IMR-90 (cell line): ENCODE results near the gene RHBDF1. TPM values are rescaled to one million over a fixed set of nuclear protein-coding genes. Genes with fewer than 3 reads are reported as not detected.

ENCODE experiments used
- ATAC-seq: fragments of 200-7000 bp; cut with Tn5 transposase; 2 replicates; pipeline ENCODE4 v1.9.1; 2020; ENCODE audit warnings: low read depth, mild to moderate bottlenecking, moderate library complexity
- BruUV-seq: library from RNA; stranded (reverse); fragments of 400-500 nt; replicated peaks from 2 replicates; lab custom pipeline; 2021; lab: Mats Ljungman, UMichigan
- CTCF ChIA-PET: fragments of 300-600 bp; formaldehyde crosslinking; extraction: SDS; loops from one replicate; lab custom pipeline; 2021; ENCODE audit warnings: antibody characterized with exemption; lab: Yijun Ruan, JAX
- POLR2A ChIA-PET: fragments of 300-600 bp; sonication (Branson Sonifier 250); formaldehyde crosslinking; loops from one replicate; lab custom pipeline; 2022; ENCODE audit warnings: antibody characterized with exemption; ENCODE audit not compliant: unreplicated experiment; lab: Charles Lee
- DNase-seq: peaks from one replicate; pipeline ENCODE4 v3.0.0; 2013
- H2AFZ ChIP-seq: replicated peaks from 2 replicates; pipeline ENCODE3; 2013; ENCODE audit warnings: low read length, mild to moderate bottlenecking; ENCODE audit not compliant: poor library complexity
- H2AK5ac ChIP-seq: 2 replicates; pipeline ENCODE4 v1.6.1; 2013; ENCODE audit warnings: low read depth, low read length, inconsistent platforms
- H2AK9ac ChIP-seq: replicated peaks from 2 replicates; pipeline ENCODE3; 2013; ENCODE audit warnings: mild to moderate bottlenecking, low read depth, low read length, moderate library complexity; ENCODE audit not compliant: poor library complexity
- H2BK120ac ChIP-seq: 2 replicates; pipeline ENCODE4 v1.6.1; 2013; ENCODE audit warnings: low read depth, low read length, inconsistent platforms
- H2BK15ac ChIP-seq: 3 replicates; pipeline ENCODE4 v1.6.1; 2013; ENCODE audit warnings: low read depth, low read length, inconsistent platforms
- H2BK20ac ChIP-seq: 2 replicates; pipeline ENCODE4 v1.6.1; 2013; ENCODE audit warnings: low read depth, mild to moderate bottlenecking, inconsistent platforms, low read length, moderate library complexity
- H2BK5ac ChIP-seq: 2 replicates; pipeline ENCODE4 v1.6.1; 2013; ENCODE audit warnings: mild to moderate bottlenecking, low read depth, low read length, inconsistent platforms; ENCODE audit not compliant: poor library complexity, severe bottlenecking
- H3K14ac ChIP-seq: replicated peaks from 2 replicates; pipeline ENCODE4 v1.6.1; 2013; ENCODE audit warnings: low read depth, low read length, inconsistent platforms
- H3K18ac ChIP-seq: 2 replicates; pipeline ENCODE4 v1.6.1; 2013; ENCODE audit warnings: low read depth, low read length, control low read depth
- H3K23ac ChIP-seq: 2 replicates; pipeline ENCODE4 v1.6.1; 2013; ENCODE audit warnings: low read depth, low read length, inconsistent platforms
- H3K27ac ChIP-seq: 2 replicates; pipeline ENCODE4 v1.5.1; 2013; ENCODE audit warnings: mild to moderate bottlenecking, control low read depth, low read length; ENCODE audit not compliant: insufficient read depth
- H3K27me3 ChIP-seq: 2 replicates; pipeline ENCODE4 v1.6.1; 2013; ENCODE audit warnings: low read length; ENCODE audit not compliant: control insufficient read depth, insufficient read depth
- H3K36me3 ChIP-seq: 2 replicates; pipeline ENCODE4 v1.6.1; 2013; ENCODE audit warnings: low read length, mixed read lengths; ENCODE audit not compliant: control insufficient read depth, insufficient read depth
- H3K4ac ChIP-seq: 2 replicates; pipeline ENCODE4 v1.6.1; 2013; ENCODE audit warnings: low read depth, low read length, inconsistent platforms
- H3K4me1 ChIP-seq: 2 replicates; pipeline ENCODE4 v1.6.1; 2013; ENCODE audit warnings: low read length, mixed read lengths; ENCODE audit not compliant: control insufficient read depth, insufficient read depth
- H3K4me2 ChIP-seq: 2 replicates; pipeline ENCODE4 v1.6.1; 2013; ENCODE audit warnings: low read depth, mild to moderate bottlenecking, control low read depth, low read length, moderate library complexity
- H3K4me3 ChIP-seq: 2 replicates; pipeline ENCODE4 v1.5.1; 2013; ENCODE audit warnings: low read depth, mild to moderate bottlenecking, control low read depth, low read length, moderate library complexity; ENCODE audit not compliant: insufficient read depth
- H3K56ac ChIP-seq: 2 replicates; pipeline ENCODE4 v1.6.1; 2013; ENCODE audit warnings: low read length, inconsistent platforms; ENCODE audit not compliant: insufficient read depth; ENCODE audit errors: extremely low read depth
- H3K79me1 ChIP-seq, 2 experiments: 2 replicates each; pipeline ENCODE4 v1.6.1; 2013; ENCODE audit warnings: low read length in 2 of 2, inconsistent platforms in 1 of 2, low read depth in 1 of 2
- H3K9ac ChIP-seq: 2 replicates; pipeline ENCODE4 v1.6.1; 2013; ENCODE audit warnings: low read depth, low read length, control low read depth
- H3K9me1 ChIP-seq: 2 replicates; pipeline ENCODE4 v1.6.1; 2013; ENCODE audit warnings: low read length, inconsistent platforms; ENCODE audit not compliant: insufficient read depth
- H3K9me3 ChIP-seq: 2 replicates; pipeline ENCODE4 v1.6.1; 2013; ENCODE audit warnings: low read length; ENCODE audit not compliant: control insufficient read depth, insufficient read depth
- H4K20me1 ChIP-seq: 2 replicates; pipeline ENCODE4 v1.6.1; 2013; ENCODE audit warnings: low read length, inconsistent platforms; ENCODE audit not compliant: insufficient read depth
- H4K5ac ChIP-seq: 2 replicates; pipeline ENCODE4 v1.6.1; 2013; ENCODE audit warnings: mild to moderate bottlenecking, low read depth, low read length, control low read depth
- H4K8ac ChIP-seq, 2 experiments: 2 replicates each; pipeline ENCODE4 v1.6.1; 2013; ENCODE audit warnings: low read depth in 2 of 2, low read length in 2 of 2, control low read depth in 1 of 2, inconsistent platforms in 1 of 2
- H4K91ac ChIP-seq: 2 replicates; pipeline ENCODE4 v1.6.1; 2013; ENCODE audit warnings: low read depth, low read length, inconsistent platforms; ENCODE audit not compliant: insufficient read depth
- CEBPB ChIP-seq: IDR thresholded peaks from 2 replicates; pipeline ENCODE4 v1.6.1; 2012; ENCODE audit warnings: low read depth, low read length, improper control_type of control experiment
- FOS ChIP-seq: fragments of 150-350 bp; IDR thresholded peaks from 2 replicates; pipeline ENCODE4 v1.6.1; 2016; ENCODE audit warnings: low read depth, low read length
- MAFK ChIP-seq: IDR thresholded peaks from 2 replicates; pipeline ENCODE4 v1.6.1; 2012; ENCODE audit warnings: low read depth, low read length, improper control_type of control experiment
- NFE2L2 ChIP-seq: fragments of 150-350 bp; IDR thresholded peaks from 2 replicates; pipeline ENCODE4 v1.6.1; 2016; ENCODE audit warnings: low read depth, mild to moderate bottlenecking, low read length
- WGBS, 2 experiments: methylation state at CpG; one replicate each; pipeline versions ENCODE4 v1.1.5 to v1.1.7; 2013; ENCODE audit warnings: missing lambda C conversion rate in 2 of 2; ENCODE audit not compliant: insufficient read length in 1 of 2; ENCODE audit errors: extremely low coverage in 2 of 2; 5-methylcytosine and 5-hydroxymethylcytosine counted together
- dilution Hi-C: fragments of 300-500 bp; cut with HindIII; formaldehyde crosslinking; loops from one replicate; pipeline ENCODE4 v1.14.3; 2018; ENCODE audit warnings: low sequenced_read_pairs; ENCODE audit not compliant: unreplicated experiment
- in situ Hi-C: fragments of 300-500 bp; cut with MboI; formaldehyde crosslinking; loops from 3 replicates; pipeline ENCODE4 v1.14.3; 2019; ENCODE audit warnings: low sequenced_read_pairs, inconsistent platforms, mixed read lengths
- intact Hi-C: fragments of 100-400 bp; cut with micrococcal nuclease; formaldehyde crosslinking; loops from 2 replicates; pipeline ENCODE4 v1.10.0; 2022
- polyA plus RNA-seq, 3 experiments: library from polyadenylated mRNA; depleted of rRNA; stranded (reverse); fragments of >200 nt; gene quantifications; 2 replicates each; pipeline ENCODE4 v1.2.3, GENCODE V29; 2012; ENCODE audit warnings: low replicate concordance in 1 of 3
- total RNA-seq: library from RNA; depleted of rRNA; stranded (reverse); fragments of >200 nt; gene quantifications from 2 replicates; pipeline ENCODE4 v1.2.3, GENCODE V29; 2012
- TF ChIP-seq, protein P1 (sequence below): conservative IDR thresholded peaks from 2 replicates; pipeline ENCODE4 v1.5.1; 2012; ENCODE audit warnings: mild to moderate bottlenecking, low read depth, low read length, improper control_type of control experiment

Gene RHBDF1
- total and polyA plus RNA-seq, 2 of the 4 experiments (the other 2 are of a cell fraction): 13.8 to 86.6 TPM

- Histone ChIP-seq H3K4ac (0 out of 2 replicates have a peak overlapping the region, but pooled peaks have one; percentile 27), H3K9me3 (no peaks in the 10 kb centered on the region), H3K4me1 (peaks cover 43% of the 10 kb centered on the region), H2BK120ac (no peak overlapping the region; the same call in 1 of the 2 replicates), H2BK5ac (no peak overlapping the region), H3K56ac (no peak overlapping the region), H3K36me3 (peaks cover 28% of the 10 kb centered on the region), H4K8ac (no peak overlapping the region), H4K20me1 (peaks cover 88% of the 10 kb centered on the region), H3K27me3 (no peaks in the 10 kb centered on the region), H3K79me1 (peaks cover 25 to 88% of the 10 kb centered on the region in 2 experiments), H3K9ac (no peak overlapping the region), H3K18ac (no peak overlapping the region), H4K91ac (no peak overlapping the region), H3K27ac (no peak overlapping the region), H2AK5ac (peak overlapping the region; percentile 75), H2BK20ac (no peak overlapping the region), H4K5ac (no peak overlapping the region), H3K4me3 (no peak overlapping the region), H2BK15ac (no peak overlapping the region), H3K14ac (no peak overlapping the region), H3K4me2 (no peak overlapping the region), H2AFZ (no peak overlapping the region), H3K9me1 (0 out of 2 replicates have a peak, but pooled peaks cover 10% of the 10 kb centered on the region), H3K23ac (no peak overlapping the region), H2AK9ac (peak overlapping the region; percentile 89)
- in situ Hi-C loops (no loop called here), intact Hi-C loops (no loop called here), dilution Hi-C loops (no loop called here)
- no peak for ATAC-seq
- POLR2A ChIA-PET: interaction anchor here (0.6 kb wide), 1 partner anchor 14 kb away, joined by 4 read pairs; no protein-coding TSS in a partner anchor
- WGBS, 2 experiments: 82% methylated on average over 4 of the region's 10 CpGs; no CpG with 5 or more reads in 1 of the 2 experiments
- no TSS peak for BruUV-seq
- DNase-seq: no peak
- CTCF ChIA-PET: interaction anchor here (0.5 kb wide), 1 partner anchor 125 kb away, joined by 3 read pairs; no protein-coding TSS in a partner anchor
- no peak for TF ChIP-seq NFE2L2
- TF ChIP-seq CEBPB: no peak
- no peak for TF ChIP-seq MAFK
- TF ChIP-seq, protein P1, sequence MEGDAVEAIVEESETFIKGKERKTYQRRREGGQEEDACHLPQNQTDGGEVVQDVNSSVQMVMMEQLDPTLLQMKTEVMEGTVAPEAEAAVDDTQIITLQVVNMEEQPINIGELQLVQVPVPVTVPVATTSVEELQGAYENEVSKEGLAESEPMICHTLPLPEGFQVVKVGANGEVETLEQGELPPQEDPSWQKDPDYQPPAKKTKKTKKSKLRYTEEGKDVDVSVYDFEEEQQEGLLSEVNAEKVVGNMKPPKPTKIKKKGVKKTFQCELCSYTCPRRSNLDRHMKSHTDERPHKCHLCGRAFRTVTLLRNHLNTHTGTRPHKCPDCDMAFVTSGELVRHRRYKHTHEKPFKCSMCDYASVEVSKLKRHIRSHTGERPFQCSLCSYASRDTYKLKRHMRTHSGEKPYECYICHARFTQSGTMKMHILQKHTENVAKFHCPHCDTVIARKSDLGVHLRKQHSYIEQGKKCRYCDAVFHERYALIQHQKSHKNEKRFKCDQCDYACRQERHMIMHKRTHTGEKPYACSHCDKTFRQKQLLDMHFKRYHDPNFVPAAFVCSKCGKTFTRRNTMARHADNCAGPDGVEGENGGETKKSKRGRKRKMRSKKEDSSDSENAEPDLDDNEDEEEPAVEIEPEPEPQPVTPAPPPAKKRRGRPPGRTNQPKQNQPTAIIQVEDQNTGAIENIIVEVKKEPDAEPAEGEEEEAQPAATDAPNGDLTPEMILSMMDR: no peak
- no peak for TF ChIP-seq FOS
Measured at GRCh38 chr16:67183-67791, 5.1 kb downstream of the RHBDF1 start.
